ENCODE measurements around the gene MSI1.
"Not testable (repeated sequence)": the region's sequence is repeated elsewhere in the genome, so short reads cannot be mapped to it uniquely, and the experiment has no call there.

Gene MSI1

DNA sequence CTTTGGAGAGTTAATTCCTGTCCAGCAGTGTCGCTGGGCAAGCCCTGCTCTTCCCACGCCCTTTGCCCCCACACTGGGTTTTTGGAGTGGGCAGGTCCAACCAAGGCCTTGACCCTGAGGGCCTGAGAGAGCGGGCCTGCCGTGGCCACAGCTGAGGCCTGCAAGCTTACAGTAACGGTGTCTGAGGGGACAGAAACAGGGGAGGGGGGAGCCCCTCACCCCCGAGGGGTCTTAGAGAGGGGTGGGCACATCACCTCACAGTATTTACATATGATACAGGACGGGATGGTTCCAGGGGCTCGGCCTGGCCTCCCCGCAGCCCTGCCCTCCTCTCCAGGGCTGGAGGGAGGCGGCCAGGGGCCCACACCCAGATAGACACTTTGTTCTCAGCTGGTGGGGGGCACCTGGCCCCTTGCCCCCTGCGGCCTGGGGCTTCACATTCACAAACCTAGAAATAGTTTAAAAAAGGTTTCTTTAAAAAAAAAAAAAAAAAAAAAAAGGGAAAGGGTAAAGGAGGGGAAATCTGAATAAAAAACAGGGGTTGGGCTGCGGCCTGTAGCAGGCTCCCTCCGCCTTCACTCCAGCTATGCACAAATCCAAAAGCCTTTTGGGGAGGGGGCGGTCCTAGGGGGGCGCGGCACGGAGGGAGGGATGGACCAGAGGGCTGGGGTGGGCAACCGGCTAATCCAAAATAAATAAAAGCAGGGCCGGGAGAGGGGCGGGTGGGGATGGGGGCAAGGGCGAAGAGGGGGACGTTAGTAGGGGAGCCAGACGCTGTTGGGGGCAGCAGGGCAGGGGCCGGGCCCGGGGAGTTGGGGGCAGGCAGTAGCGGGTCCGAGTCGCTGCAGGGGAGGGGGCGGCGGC lies 26.6 kb downstream of the MSI1 start:
- no peak for DNase-seq (ENCODE audit: low spot score)
- in situ Hi-C loops (cut with MboI; ENCODE audit: low pct_unique_long_range_greater_than_20kb, low sequenced_read_pairs, unreplicated experiment): no loop called here
- TF ChIP-seq, protein P1, sequence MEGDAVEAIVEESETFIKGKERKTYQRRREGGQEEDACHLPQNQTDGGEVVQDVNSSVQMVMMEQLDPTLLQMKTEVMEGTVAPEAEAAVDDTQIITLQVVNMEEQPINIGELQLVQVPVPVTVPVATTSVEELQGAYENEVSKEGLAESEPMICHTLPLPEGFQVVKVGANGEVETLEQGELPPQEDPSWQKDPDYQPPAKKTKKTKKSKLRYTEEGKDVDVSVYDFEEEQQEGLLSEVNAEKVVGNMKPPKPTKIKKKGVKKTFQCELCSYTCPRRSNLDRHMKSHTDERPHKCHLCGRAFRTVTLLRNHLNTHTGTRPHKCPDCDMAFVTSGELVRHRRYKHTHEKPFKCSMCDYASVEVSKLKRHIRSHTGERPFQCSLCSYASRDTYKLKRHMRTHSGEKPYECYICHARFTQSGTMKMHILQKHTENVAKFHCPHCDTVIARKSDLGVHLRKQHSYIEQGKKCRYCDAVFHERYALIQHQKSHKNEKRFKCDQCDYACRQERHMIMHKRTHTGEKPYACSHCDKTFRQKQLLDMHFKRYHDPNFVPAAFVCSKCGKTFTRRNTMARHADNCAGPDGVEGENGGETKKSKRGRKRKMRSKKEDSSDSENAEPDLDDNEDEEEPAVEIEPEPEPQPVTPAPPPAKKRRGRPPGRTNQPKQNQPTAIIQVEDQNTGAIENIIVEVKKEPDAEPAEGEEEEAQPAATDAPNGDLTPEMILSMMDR (IDR thresholded peaks at IDR 0.05; ENCODE audit: extremely low read depth, insufficient read depth, missing control alignments): no peak

DNA sequence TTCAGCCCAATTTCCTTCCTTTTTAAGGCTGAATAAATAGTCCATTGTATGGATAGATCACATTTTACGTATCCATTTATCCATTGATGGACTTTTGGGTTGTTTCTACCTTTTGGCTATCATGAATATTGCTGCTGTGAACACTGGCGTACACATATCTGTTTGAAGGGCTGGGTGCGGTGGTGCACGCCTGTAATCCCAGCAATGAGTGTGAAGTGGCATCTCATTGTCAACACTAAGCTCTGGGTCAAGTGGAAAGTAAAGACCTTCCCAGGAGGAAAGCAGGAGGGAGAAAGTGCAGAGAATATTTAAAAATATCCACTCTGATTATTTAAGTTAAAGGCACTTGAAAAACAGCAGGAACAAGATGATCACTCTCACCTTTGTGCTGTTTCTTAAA lies 29.7 kb downstream of the MSI1 start:
- in situ Hi-C loops (cut with MboI; ENCODE audit: low pct_unique_long_range_greater_than_20kb, low sequenced_read_pairs, unreplicated experiment): no loop called here

DNA sequence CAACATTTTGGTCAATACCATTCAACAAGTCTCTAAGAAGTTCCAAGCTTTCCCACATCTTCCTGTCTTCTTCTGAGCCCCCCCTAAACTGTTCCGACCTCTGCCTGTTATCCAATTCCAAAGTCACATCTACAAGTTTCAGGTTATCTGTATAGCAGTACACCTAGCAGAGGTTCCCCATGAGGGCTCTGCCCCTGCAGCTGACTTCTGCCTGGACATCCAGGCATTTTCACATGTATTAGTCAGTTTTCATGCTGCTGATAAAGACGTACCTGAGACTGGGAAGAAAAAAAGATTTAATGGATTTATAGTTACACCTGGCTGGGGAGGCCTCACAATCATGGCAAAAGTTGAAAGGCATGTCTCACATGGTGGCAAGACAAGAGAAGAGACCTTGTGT lies 31.2 kb downstream of the MSI1 start:
- DNase-seq (ENCODE audit: low spot score): no peak
- in situ Hi-C loops (cut with MboI; ENCODE audit: low pct_unique_long_range_greater_than_20kb, low sequenced_read_pairs, unreplicated experiment): no loop called here
- TF ChIP-seq, protein P1 (IDR thresholded peaks at IDR 0.05; ENCODE audit: extremely low read depth, insufficient read depth, missing control alignments): no peak

More for the DNA sequence above, 29.7 kb downstream of the MSI1 start:
- DNase-seq (ENCODE audit: low spot score): no peak
- TF ChIP-seq, protein P1 (IDR thresholded peaks at IDR 0.05; ENCODE audit: extremely low read depth, insufficient read depth, missing control alignments): no peak

DNA sequence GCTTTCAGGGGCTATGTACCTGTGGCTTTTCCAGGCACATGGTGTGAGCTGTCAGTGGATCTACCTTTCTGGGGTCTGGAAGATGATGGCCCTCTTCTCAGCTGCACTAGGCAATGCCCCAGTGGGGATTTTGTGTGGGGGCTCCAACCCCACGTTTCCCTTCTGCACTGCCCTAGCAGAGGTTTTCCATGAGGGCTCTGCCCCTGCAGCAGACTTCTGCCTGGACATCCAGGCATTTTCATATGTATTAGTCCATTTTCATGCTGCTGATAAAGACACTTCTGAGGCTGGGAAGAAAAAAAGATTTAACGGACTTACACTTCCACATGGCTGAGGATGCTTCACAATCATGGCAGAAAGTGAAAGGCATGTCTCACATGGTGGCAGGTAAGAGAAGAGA lies 32.6 kb downstream of the MSI1 start:
- in situ Hi-C loops (cut with MboI; ENCODE audit: low pct_unique_long_range_greater_than_20kb, low sequenced_read_pairs, unreplicated experiment); DNase-seq (ENCODE audit: low spot score): not testable (repeated sequence)

DNA sequence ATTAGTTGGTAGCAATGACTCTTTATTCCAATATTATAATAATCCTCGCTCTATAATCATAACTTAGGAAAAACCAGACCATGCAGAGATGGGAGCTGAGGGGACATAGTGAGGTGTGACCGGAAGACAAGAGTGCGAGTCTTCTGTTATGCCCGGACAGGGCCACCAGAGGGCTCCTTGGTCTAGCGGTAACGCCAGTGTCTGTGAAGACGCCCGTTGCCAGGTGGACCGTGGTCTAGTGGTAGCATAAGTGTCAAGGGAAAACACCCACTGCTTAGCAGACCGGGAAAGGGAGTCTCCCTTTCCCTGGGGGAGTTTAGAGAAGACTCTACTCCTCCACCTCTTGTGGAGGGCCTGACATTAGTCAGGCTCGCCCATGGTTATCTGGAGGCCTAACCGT lies 33.5 kb downstream of the MSI1 start:
- TF ChIP-seq, protein P1 (IDR thresholded peaks at IDR 0.05; ENCODE audit: extremely low read depth, insufficient read depth, missing control alignments): peak; percentile 74
- DNase-seq (ENCODE audit: low spot score); in situ Hi-C loops (cut with MboI; ENCODE audit: low pct_unique_long_range_greater_than_20kb, low sequenced_read_pairs, unreplicated experiment): not testable (repeated sequence)

DNA sequence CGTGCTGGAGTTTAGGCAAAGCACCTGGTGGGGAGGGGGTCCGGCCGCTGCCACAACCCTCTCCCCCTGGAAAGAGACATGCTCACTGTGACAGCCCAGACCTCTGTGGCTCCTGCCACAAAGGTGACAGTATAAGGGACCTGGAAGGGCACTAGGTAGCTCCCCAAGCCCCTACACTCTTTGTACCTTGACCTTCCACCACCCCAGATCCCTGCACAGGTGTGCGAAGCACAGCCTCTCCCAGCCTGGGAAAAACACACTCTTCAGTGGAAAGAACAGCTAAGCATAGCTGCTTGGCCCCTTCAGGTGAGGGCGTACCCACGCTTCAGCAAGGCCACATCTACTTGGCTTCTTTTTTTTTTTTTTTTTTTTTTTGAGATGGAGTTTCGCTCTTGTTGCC lies 36.4 kb downstream of the MSI1 start:
- no peak for DNase-seq (ENCODE audit: low spot score)
- in situ Hi-C loops (cut with MboI; ENCODE audit: low pct_unique_long_range_greater_than_20kb, low sequenced_read_pairs, unreplicated experiment): no loop called here

DNA sequence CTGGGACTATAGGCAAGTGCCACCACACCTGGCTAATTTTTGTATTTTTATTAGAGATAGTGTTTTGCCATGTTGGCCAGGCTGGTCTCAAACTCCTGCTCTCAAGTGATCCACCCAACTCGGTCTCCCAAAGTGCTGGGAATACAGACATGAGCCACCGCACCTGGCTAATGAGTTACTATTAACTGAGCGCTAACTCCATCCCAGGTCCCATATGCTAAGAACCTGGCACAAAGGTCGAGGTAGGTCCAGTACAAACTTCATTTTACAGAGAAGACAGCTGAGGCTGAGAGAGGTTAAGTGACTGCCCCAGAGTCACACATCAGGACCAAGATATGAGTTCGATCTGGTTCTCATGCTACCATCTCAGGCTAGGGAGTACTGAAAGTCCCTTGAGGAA lies 36.9 kb downstream of the MSI1 start:
- in situ Hi-C loops (cut with MboI; ENCODE audit: low pct_unique_long_range_greater_than_20kb, low sequenced_read_pairs, unreplicated experiment): no loop called here
- no peak for DNase-seq (ENCODE audit: low spot score)
- TF ChIP-seq, protein P1 (IDR thresholded peaks at IDR 0.05; ENCODE audit: extremely low read depth, insufficient read depth, missing control alignments): no peak

More for the DNA sequence above, 36.4 kb downstream of the MSI1 start:
- TF ChIP-seq, protein P1 (IDR thresholded peaks at IDR 0.05; ENCODE audit: extremely low read depth, insufficient read depth, missing control alignments): no peak

Data from GM13977 (cell line).